Chondrocyte (in vitro differentiated cells): Measurements from ENCODE around the gene SGMS1. TPM values are rescaled to one million over a fixed set of nuclear protein-coding genes. Genes with fewer than 3 reads are reported as not detected.

ENCODE experiments used
- DNase-seq: peaks from one replicate; pipeline ENCODE4 v3.0.0; 2021; ENCODE audit warnings: mixed read lengths, low spot score
- H3K27ac Mint-ChIP-seq: one replicate; pipeline ENCODE4 v1.8.0; 2021; ENCODE audit warnings: mild to moderate bottlenecking, moderate library complexity, mixed read lengths; ENCODE audit not compliant: unreplicated experiment
- H3K27me3 Mint-ChIP-seq: 2 replicates; pipeline ENCODE4 v1.8.0; 2021; ENCODE audit warnings: low read depth, mixed read lengths
- H3K36me3 Mint-ChIP-seq: 2 replicates; pipeline ENCODE4 v1.8.0; 2021; ENCODE audit warnings: low read depth, mixed read lengths
- H3K4me1 Mint-ChIP-seq: 2 replicates; pipeline ENCODE4 v1.8.0; 2021; ENCODE audit warnings: low read depth, mild to moderate bottlenecking, mixed read lengths
- H3K4me3 Mint-ChIP-seq: one replicate; pipeline ENCODE4 v1.8.0; 2021; ENCODE audit warnings: mild to moderate bottlenecking, moderate library complexity, mixed read lengths; ENCODE audit not compliant: unreplicated experiment
- H3K9me3 Mint-ChIP-seq: 2 replicates; pipeline ENCODE4 v1.8.0; 2021; ENCODE audit warnings: low read depth, mixed read lengths
- total RNA-seq: library from RNA; stranded (reverse); gene quantifications from 3 replicates; pipeline ENCODE4 v1.2.1, GENCODE V29; 2021
- TF ChIP-seq, protein P1 (sequence below): fragments of 200-600 bp; sonication (generic); IDR thresholded peaks from 2 replicates; pipeline ENCODE4 v1.5.0; 2021; ENCODE audit warnings: antibody characterized with exemption, mild to moderate bottlenecking, moderate library complexity

SGMS1 gene
- total RNA-seq, 1 donor from 2014 or later = 27.1 TPM

DNA sequence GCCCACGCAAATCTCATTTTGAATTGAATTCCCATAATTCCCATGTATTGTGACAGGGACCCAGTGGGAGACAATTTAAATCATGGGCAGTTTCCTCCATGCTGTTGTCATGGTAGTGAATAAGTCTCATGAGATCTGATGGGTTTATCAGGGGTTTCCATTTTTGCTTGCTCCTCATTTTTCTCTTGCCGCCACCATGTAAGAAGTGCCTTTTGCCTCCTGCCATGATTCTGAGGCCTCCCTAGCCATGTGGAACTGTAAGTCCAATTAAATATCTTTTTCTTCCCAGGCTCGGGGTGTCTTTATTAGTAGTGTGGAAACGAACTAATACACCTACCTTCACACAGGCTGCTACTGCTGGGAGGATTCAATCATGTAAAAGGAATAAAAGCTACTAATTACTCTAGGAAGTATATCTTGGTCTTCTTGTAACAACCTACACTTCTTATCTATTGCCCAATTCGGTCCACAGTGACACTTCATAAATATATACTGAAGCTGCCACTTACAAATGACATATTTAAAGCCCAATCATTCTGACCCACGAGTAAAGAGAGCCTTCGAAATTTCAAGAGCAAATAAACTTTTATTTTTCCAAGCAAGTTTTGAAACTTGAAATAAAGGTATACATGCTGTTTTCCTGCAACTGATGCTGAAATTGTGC lies 272.1 kb downstream of the SGMS1 start:
- TF ChIP-seq, protein P1, sequence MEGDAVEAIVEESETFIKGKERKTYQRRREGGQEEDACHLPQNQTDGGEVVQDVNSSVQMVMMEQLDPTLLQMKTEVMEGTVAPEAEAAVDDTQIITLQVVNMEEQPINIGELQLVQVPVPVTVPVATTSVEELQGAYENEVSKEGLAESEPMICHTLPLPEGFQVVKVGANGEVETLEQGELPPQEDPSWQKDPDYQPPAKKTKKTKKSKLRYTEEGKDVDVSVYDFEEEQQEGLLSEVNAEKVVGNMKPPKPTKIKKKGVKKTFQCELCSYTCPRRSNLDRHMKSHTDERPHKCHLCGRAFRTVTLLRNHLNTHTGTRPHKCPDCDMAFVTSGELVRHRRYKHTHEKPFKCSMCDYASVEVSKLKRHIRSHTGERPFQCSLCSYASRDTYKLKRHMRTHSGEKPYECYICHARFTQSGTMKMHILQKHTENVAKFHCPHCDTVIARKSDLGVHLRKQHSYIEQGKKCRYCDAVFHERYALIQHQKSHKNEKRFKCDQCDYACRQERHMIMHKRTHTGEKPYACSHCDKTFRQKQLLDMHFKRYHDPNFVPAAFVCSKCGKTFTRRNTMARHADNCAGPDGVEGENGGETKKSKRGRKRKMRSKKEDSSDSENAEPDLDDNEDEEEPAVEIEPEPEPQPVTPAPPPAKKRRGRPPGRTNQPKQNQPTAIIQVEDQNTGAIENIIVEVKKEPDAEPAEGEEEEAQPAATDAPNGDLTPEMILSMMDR = no peak
- H3K4me3 Mint-ChIP-seq = no peak overlapping the region
- peaks cover 6% of the 10 kb centered on the region for H3K4me1 Mint-ChIP-seq
- H3K9me3 Mint-ChIP-seq = peaks cover 21% of the 10 kb centered on the region
- peaks cover 8% of the 10 kb centered on the region for H3K36me3 Mint-ChIP-seq
- no peak overlapping the region for H3K27ac Mint-ChIP-seq
- DNase-seq = no peak
- H3K27me3 Mint-ChIP-seq = no peaks in the 10 kb centered on the region

DNA sequence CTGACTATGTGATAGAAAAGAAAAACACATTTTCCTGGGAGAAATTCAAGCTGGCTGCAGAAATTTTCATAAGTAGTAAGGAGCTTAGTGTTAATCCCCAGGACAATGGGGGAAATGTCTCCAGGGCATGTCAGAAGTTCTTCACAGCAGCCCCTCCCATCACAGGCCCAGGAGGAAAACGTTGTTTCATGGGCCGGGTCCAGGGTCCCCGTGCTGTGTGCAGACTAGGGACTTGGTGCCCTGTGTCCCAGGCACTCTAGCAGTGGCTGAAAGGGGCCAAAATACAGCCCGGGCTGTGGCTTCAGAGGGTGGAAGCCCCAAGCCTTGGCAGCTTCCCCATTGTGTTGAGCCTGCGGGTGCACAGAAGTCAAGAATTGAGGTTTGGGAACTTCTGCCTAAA lies 273.4 kb downstream of the SGMS1 start:
- TF ChIP-seq, protein P1 = no peak
- Mint-ChIP-seq H3K9me3 (peaks cover 21% of the 10 kb centered on the region), H3K27ac (no peak overlapping the region), H3K4me1 (peaks cover 6% of the 10 kb centered on the region), H3K4me3 (no peak overlapping the region), H3K36me3 (peaks cover 8% of the 10 kb centered on the region), H3K27me3 (no peaks in the 10 kb centered on the region)
- DNase-seq = no peak

DNA sequence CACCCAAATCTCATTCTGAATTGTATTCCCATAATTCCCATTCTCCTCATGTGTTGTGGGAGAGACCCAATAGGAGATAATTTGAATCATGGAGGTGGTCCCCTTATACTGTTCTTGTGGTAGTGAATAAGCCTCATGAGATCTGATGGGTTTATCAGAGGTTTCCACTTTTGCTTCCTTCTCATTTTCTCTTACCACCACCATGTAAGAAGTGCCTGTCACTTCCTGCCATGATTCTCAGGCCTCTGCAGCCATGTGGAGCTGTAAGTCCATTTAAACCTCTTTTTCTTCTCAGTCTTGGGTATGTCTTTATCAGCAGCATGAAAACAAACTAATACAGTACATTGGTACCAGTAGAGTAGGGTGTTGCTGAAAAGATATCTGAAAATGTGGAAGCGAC lies 274.2 kb downstream of the SGMS1 start:
- no peak for DNase-seq
- Mint-ChIP-seq H3K9me3 (peaks cover 19% of the 10 kb centered on the region), H3K4me3 (no peak overlapping the region), H3K27ac (no peak overlapping the region), H3K4me1 (peaks cover 6% of the 10 kb centered on the region), H3K36me3 (peaks cover 7% of the 10 kb centered on the region), H3K27me3 (no peaks in the 10 kb centered on the region)
- TF ChIP-seq, protein P1 = no peak

DNA sequence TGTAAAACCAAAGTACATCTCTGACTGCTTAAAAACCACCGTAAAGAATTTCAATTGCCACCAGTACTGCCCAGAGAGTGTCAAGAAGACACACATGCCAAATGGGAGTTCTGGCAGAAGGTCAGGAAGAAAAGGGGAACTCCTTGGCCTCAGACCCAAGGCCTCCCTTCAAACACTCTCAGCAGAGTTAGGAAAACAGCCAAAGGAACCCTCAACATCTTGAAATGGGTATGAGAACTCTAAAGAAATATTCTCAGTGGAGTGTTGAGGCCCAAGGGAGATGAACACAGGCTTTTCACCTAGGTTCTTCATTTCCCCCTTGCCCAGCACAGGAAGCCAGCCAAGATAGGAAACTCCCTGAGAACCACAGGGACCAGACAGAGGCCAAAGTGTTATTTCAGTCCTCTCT lies 276.4 kb downstream of the SGMS1 start:
- no peak for DNase-seq
- peaks cover 8% of the 10 kb centered on the region for H3K36me3 Mint-ChIP-seq
- TF ChIP-seq, protein P1 = no peak
- peaks cover 6% of the 10 kb centered on the region for H3K4me1 Mint-ChIP-seq
- H3K27me3 Mint-ChIP-seq = no peaks in the 10 kb centered on the region
- H3K9me3 Mint-ChIP-seq = peaks cover 16% of the 10 kb centered on the region
- H3K27ac Mint-ChIP-seq = no peak overlapping the region
- H3K4me3 Mint-ChIP-seq = no peak overlapping the region

DNA sequence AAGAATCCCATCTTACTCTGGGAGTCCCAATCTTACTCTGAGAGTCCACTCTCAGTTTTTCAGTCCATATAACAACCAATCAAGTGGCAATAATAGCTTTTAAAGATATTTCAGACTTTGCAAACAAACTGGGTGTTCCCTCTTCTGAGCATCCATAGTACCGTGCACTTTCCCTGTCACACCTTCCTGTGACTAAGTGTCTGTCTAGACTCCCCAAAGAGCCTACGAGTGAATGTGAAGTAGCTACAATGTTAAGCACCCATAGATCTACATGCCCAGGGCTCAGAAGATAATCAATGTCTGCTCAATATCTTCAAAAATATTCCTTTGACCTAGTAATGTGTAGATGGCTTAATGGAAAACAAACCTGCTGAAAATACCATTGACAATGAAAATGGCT lies 276.8 kb downstream of the SGMS1 start:
- peaks cover 16% of the 10 kb centered on the region for H3K9me3 Mint-ChIP-seq
- H3K36me3 Mint-ChIP-seq = peaks cover 8% of the 10 kb centered on the region
- TF ChIP-seq, protein P1 = no peak
- no peaks in the 10 kb centered on the region for H3K27me3 Mint-ChIP-seq
- no peak overlapping the region for H3K4me3 Mint-ChIP-seq
- no peak for DNase-seq
- no peak overlapping the region for H3K27ac Mint-ChIP-seq
- peaks cover 6% of the 10 kb centered on the region for H3K4me1 Mint-ChIP-seq
